Osteocyte (in vitro differentiated cells): Measurements from ENCODE around the gene TSPO2. TPM values are rescaled to one million over a fixed set of nuclear protein-coding genes. Genes with fewer than 3 reads are reported as not detected.

Experiments used
- DNase-seq: peaks from one replicate; pipeline ENCODE4 v3.0.0; 2021; ENCODE audit warnings: mixed read lengths; ENCODE audit not compliant: unreplicated experiment; ENCODE audit errors: extremely low spot score
- H3K27ac Mint-ChIP-seq: one replicate; pipeline ENCODE4 v1.8.0; 2021; ENCODE audit warnings: mild to moderate bottlenecking, mixed read lengths; ENCODE audit not compliant: unreplicated experiment
- H3K27me3 Mint-ChIP-seq: one replicate; pipeline ENCODE4 v1.8.0; 2021; ENCODE audit warnings: mixed read lengths; ENCODE audit not compliant: unreplicated experiment
- H3K36me3 Mint-ChIP-seq: one replicate; pipeline ENCODE4 v1.8.0; 2021; ENCODE audit warnings: mixed read lengths; ENCODE audit not compliant: unreplicated experiment
- H3K4me1 Mint-ChIP-seq: one replicate; pipeline ENCODE4 v1.8.0; 2021; ENCODE audit warnings: mixed read lengths; ENCODE audit not compliant: unreplicated experiment
- H3K4me3 Mint-ChIP-seq: one replicate; pipeline ENCODE4 v1.8.0; 2021; ENCODE audit warnings: mild to moderate bottlenecking, moderate library complexity, mixed read lengths; ENCODE audit not compliant: unreplicated experiment
- H3K9me3 Mint-ChIP-seq: one replicate; pipeline ENCODE4 v1.8.0; 2021; ENCODE audit warnings: mixed read lengths; ENCODE audit not compliant: unreplicated experiment
- total RNA-seq: library from RNA; stranded (reverse); gene quantifications from 2 replicates; pipeline ENCODE4 v1.2.1, GENCODE V29; 2021
- TF ChIP-seq, protein P1 (sequence below): fragments of 200-600 bp; sonication (generic); IDR thresholded peaks from 2 replicates; pipeline ENCODE4 v1.5.0; 2021; ENCODE audit warnings: antibody characterized with exemption, mild to moderate bottlenecking, moderate library complexity

The TSPO2 gene
- total RNA-seq, 1 donor from 2014 or later, result not detected

- peaks cover 59% of the 10 kb centered on the region for H3K36me3 Mint-ChIP-seq
- TF ChIP-seq, protein P1, sequence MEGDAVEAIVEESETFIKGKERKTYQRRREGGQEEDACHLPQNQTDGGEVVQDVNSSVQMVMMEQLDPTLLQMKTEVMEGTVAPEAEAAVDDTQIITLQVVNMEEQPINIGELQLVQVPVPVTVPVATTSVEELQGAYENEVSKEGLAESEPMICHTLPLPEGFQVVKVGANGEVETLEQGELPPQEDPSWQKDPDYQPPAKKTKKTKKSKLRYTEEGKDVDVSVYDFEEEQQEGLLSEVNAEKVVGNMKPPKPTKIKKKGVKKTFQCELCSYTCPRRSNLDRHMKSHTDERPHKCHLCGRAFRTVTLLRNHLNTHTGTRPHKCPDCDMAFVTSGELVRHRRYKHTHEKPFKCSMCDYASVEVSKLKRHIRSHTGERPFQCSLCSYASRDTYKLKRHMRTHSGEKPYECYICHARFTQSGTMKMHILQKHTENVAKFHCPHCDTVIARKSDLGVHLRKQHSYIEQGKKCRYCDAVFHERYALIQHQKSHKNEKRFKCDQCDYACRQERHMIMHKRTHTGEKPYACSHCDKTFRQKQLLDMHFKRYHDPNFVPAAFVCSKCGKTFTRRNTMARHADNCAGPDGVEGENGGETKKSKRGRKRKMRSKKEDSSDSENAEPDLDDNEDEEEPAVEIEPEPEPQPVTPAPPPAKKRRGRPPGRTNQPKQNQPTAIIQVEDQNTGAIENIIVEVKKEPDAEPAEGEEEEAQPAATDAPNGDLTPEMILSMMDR, result peak; percentile 64
- H3K27me3 Mint-ChIP-seq, result no peaks in the 10 kb centered on the region
- DNase-seq, result no peak
- no peak overlapping the region for H3K27ac Mint-ChIP-seq
- H3K9me3 Mint-ChIP-seq, result no peaks in the 10 kb centered on the region
- H3K4me3 Mint-ChIP-seq, result no peak overlapping the region
- peaks cover 16% of the 10 kb centered on the region for H3K4me1 Mint-ChIP-seq
Observed at GRCh38 chr6:41092421-41093140, 50.3 kb downstream of the TSPO2 start.

DNA sequence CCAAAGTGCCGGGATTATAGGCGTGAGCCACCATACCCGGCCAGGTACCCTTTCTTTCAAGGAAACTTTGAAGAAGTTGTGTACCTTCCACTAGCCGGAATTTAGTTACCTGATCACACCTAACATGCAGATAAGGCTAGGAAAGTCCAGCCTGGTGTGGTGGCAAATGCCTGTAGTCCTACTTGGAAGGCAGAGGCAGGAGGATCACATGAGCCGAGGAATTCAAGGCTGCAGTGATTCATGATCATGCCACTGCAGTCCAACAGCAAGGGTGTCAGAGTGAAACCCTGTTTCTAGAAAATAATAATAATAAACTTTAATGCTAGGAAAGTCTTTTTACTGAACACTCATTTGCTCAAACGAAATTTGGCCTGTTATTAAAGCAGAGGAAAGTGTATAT, 51.5 kb downstream of the TSPO2 start:
- Mint-ChIP-seq H3K4me3 (no peak overlapping the region), H3K27me3 (no peaks in the 10 kb centered on the region), H3K27ac (no peak overlapping the region), H3K9me3 (no peaks in the 10 kb centered on the region), H3K4me1 (peaks cover 25% of the 10 kb centered on the region), H3K36me3 (peaks cover 66% of the 10 kb centered on the region)
- TF ChIP-seq, protein P1, result no peak
- no peak for DNase-seq

Other genes with a start within 250 kb of the TSPO2 start
- 0.51 and 0.76 TPM in 2 replicates for gene UNC5CL, start 3.2 kb upstream of the TSPO2 start, total RNA-seq
- not detected in 2 replicates for gene APOBEC2, start 10.7 kb downstream of the TSPO2 start, total RNA-seq
- 14.7 and 17.2 TPM in 2 replicates for gene OARD1, start 29.9 kb downstream of the TSPO2 start, total RNA-seq
- 26.0 and 26.9 TPM in 2 replicates for gene NFYA, start 30.5 kb downstream of the TSPO2 start, total RNA-seq
- gene TREML1, start 111.9 kb downstream of the TSPO2 start, total RNA-seq, result not detected in 2 replicates
- not detected in 2 replicates for gene TREM2, start 120.6 kb downstream of the TSPO2 start, total RNA-seq
- not detected in 2 replicates for gene TREML2, start 158.7 kb downstream of the TSPO2 start, total RNA-seq
- not detected in 2 replicates for gene TREML4, start 185.9 kb downstream of the TSPO2 start, total RNA-seq
- gene TREM1, start 244.2 kb downstream of the TSPO2 start, total RNA-seq, result not detected in 2 replicates